NCI-H82 treated with DMSO at 0.1 percent for 48 hours (cell line): ENCODE results near the gene FMNL2.

Experiments used
- DNase-seq: peaks from one replicate; lab custom pipeline; 2025; ENCODE audit not compliant: unreplicated experiment; lab: John Stamatoyannopoulos, UW

The FMNL2 gene

DNA sequence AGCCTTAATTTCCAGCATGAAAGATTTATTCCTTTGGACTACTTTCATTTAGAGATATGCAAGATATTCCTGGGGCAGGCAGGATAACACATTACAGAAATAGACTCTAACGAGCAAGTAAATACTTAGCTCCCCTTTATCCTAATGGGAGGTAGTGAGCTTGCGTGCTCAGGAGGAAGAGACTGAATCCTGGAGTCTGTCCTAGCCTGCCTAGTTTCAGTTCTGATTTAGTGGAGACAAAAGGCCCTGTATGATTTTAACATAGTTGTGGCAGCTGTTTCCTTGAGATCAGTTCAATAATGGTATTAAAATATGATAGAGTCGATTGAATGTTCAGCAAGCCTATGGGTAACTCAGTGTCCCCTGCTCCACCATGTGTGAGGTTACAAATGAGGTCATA is 109.5 kb downstream of the FMNL2 start:
- no peak for DNase-seq

- DNase-seq: no peak
Measured at GRCh38 chr2:152445375-152445774, 110.4 kb downstream of the FMNL2 start.

- no peak for DNase-seq
Measured at GRCh38 chr2:152445791-152446201, 110.8 kb downstream of the FMNL2 start.

- no peak for DNase-seq
Measured at GRCh38 chr2:152446213-152446612, 111.2 kb downstream of the FMNL2 start.

DNA sequence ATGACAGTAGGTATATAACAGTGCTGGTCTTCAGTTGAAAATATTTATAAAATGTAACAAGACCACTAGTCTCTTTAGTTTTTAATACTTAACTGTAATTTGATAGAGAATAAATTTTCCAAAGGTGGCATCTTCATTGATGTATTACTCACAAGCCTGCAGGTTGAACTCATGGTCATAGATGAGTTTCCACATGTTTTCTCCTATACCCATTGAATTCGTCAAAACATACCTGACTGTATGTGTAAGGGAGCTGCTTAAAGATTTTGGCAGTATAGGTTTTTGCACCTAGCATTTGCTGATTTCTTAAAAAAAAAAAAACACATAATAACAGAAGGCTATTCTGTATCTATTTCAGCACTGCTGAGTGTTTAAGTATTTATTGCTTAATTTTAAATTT is 112.9 kb downstream of the FMNL2 start:
- DNase-seq: no peak

- no peak for DNase-seq
Measured at GRCh38 chr2:152448606-152449005, 113.6 kb downstream of the FMNL2 start.

DNA sequence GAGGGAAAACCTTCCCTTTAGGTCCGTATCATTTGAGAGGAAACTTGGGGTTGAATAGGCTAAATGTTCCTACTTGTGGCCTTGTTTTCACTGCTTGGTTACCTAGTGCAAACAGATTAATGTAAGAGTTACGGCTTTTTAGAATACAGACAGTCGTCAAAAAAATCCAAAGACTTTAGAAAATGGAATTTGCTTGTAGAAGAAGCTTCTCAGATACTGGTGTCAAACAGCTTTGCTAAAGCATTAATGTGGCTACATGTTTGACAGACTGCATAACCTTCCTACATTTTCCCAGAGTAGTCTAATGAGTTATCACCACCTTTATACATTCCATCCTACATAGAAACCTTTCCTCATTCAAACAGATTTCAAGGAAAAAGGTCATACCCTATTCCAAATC is 114.6 kb downstream of the FMNL2 start:
- DNase-seq: no peak

DNA sequence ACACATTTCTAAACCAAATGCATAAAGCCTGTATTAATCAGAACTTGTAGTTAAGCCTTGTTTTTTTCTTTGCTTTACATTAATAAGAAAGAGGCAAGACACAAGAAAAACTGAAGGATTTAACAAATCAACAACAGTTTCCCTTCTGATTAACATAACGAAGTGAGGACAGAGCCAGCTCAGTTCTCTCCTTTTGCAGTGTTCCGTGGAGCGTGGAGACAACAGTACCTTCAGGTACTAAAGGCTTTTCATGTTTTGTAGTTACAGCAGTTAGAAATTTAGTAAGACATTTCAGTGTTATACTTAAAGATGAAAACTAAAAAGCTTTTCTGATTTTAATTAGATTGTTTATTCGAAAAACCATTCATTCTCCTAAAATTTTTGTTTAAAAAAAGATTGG is 115.2 kb downstream of the FMNL2 start:
- DNase-seq: no peak

DNA sequence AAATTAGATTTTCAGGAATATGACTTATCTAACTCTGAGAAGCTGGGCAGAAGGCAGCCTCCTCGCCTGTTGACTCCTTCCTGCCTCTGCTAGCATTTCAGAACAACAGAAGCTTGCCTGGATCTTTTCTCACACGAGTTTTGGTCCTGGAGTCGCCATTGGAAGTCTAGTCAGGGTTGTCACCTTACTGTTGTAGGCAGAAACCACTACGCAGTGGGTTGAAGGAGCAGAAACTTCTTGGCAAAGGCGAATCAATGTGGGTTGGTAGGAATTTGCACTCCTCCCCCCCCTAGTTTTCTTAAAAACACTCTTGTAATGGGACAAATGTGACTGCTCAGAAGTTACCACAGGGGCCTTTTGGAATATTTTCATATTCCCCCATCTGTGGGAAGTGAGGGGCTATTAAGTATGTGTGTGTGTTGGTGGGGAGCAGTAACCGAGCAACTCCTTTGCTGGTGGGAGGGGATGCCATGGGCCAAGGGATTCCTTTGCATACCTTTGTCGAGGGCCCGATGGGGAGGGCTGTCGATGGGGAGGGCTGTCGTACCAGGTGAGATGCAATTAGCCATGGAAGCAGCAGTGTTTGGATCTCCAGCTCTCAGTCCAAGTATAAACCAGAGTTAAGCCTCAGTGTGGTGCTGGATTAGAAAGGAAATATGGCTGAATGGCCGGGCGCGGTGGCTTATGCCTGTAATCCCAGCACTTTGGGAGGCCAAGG is 117.4 kb downstream of the FMNL2 start:
- peak; percentile 21 for DNase-seq

DNA sequence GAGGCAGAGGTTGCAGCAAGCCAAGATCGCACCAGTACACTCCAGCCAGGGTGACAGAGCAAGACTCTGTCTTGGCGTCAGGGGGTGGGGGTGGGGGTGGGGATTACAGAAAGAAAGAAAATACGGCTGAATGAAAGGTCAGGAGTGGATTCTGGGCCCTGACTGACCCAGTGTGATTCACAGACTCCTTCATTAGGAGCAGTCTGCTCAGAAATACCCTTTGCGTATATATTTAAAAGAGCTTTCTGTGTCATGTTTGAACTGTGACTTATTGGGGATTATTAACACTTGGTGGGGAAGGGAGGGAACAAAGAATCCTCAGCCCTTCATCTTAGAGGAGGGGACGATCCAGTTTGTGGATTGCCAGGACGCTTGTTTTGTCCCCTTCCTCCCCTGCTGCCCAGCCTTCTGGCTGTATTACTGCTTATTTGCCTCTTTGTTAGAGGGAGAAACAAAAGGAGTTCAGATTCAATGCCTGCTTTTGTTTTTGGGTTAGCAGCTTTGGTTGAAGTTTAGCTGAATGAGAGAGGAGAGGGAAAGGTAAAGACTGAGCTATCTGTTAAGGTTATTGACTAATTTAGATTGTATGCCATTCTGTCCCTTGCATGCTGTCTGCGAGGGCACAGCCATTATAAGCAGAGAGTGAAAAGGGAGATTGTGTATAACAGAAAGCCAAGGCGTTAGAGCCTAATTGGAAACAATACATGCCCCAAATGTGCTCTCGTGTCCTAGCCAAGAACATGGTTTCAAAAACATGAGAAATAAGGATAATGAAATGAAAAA is 118.3 kb downstream of the FMNL2 start:
- no peak for DNase-seq

DNA sequence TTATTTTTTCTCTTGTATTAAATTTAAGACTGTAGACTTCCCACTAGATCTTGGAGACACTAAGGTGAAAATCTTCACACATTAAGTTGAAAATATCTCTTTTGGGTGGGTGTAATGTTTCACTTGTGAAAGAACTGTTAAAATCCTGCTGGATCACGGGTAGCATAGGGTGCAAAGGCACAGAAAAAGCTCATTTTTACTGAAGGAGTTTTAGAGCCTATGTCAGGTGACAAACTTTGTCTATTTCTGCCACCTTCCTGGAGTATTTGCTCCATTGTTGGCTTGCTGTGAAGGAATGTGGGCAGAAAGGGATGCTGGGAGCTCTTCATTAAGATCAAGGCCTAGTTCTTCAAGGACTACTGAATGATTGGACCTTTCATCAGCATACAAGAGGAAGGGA is 119.4 kb downstream of the FMNL2 start:
- no peak for DNase-seq

DNA sequence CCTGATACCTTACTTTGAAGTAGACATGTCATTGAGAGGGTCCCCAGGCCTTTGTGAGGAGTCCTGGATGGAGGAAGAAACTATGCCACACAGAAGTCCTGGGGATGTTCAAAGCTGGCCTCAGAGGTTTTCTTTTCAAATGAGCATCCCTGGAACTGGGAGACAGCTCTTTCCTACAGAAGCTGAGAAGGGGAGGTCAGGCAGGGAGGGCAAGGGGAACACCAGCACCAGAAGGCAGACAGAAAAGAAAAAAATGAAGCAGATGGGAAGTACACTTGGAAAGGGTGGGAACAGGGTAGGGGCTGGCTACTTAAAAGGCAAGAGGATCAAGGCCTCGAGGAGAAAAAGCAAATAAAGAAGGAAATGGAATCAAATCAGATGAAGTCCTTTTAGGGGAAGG is 120.0 kb downstream of the FMNL2 start:
- peak; percentile 22 for DNase-seq

- no peak for DNase-seq
Measured at GRCh38 chr2:152455738-152456137, 120.8 kb downstream of the FMNL2 start.

GRCh38 chr2:152456262-152456661 is 121.3 kb downstream of the FMNL2 start:
- DNase-seq: no peak

DNA sequence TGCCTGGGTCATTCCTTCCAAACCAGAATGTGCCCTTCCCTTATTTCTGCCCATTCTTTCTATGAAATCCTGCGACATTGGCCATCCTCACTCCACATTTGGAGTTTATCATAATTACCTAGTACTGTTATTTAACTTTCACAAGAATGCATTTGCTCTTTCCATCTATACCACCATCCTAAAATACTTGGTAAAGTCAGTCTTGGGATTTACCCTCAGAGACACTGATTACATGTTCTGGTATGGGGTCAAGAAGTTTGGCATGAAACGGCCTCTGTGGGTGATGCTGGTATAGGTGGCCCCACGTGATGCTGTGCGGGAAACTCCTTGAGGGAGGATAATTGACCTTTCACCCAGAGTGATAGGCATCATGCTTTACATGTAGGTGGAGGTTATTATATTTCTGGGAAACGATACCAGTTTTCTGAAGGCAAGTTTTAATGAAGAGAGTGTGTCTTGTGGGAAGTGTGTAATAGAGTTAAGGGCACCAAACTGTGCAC is 123.5 kb downstream of the FMNL2 start:
- no peak for DNase-seq

DNA sequence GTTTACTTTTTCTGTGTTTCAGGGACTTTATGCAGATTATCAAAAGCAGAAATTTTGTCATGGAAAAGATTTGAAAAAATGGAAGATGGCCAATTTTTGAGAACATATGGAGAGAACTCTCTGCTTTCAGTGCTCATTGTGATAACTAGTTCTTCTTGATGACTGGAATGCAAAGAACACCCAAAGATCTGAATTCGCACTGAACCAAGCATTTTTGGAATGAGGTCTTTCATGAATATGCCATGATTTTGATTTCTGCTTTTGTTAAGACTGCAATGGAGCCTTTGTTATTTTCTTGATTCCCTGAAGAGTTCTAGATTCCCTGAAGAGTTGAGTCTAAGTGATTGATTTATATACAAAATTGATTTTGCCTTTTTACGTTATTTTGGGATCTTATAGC is 124.1 kb downstream of the FMNL2 start:
- DNase-seq: no peak

DNA sequence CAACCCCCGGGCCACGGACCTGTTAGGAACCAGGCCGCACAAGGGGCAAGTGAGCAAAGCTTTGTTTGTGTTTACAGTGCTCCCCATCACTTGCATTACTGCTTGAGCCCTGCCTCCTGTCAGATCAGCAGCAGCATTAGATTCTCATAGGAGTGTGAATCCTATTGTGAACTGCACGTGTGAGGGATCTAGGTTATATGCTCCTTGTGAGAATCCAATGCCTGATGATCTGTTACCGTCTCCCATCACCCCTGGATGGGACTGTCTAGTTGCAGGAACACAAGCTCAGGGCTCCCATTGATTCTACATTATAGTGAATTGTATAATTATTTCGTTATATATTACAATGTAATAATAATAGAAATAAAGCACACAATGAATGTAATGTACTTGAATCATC is 125.6 kb downstream of the FMNL2 start:
- peak; percentile 27 for DNase-seq

GRCh38 chr2:152462120-152462519 is 127.1 kb downstream of the FMNL2 start:
- DNase-seq: no peak

DNA sequence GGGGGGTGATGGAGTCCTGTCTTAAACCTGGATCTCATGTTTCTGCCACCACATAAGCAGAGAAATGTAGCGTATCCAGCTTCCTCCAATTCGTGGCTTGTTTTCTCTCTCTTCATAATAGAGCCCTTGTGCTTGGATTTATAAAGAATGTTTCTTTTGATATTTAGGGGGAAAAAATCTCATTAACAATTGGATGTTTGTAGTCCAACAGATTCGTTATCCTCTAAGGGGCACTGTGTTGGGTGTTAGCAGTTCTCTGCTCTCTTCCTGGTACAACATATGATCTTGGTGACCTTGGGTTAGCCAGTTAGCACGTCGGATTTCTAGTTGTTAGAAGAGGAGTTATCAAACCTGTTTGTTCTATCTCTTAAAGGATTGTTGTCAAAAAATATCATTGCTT is 127.8 kb downstream of the FMNL2 start:
- DNase-seq: no peak

GRCh38 chr2:152464851-152465470 is 130.0 kb downstream of the FMNL2 start:
- DNase-seq: peak; percentile 31

DNA sequence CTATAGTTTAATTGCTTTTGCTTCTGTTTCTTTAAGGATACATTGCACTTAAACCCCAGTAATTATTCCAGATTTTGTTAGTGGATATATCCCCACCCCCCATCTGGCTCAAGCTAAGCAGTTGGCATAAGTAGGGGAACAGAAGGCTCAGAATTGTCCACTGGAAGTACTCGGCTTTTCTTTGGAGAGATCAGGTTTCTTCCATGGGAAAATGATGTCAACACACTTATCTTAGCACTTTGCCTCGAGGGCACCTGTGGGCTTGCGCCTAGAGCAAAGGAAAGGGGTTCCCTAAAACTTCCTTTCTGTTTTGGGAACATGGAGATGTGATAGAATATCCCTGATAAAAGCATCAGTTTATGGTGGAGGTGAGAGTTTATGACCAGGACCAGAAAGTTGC is 130.6 kb downstream of the FMNL2 start:
- peak; percentile 98 for DNase-seq

DNA sequence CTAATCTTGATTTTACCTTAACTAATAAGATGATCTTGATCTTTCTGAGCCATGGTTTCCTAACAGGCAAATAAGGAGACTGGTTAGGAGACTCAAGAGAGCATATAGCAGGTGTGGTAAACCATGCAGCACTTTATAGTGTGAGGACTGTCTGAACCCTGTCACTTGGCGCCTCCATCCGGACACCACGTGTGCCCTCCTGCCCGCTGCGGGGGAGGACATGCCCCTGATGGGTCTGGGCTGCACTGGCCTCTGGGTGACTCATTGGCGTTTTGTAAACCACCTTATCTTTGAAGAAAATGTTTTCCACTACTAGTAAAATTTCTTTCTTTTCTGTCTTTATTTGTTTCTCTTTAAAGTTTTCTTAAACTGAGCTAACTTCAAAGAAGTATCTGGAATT is 131.1 kb downstream of the FMNL2 start:
- DNase-seq: no peak
